ENCODE data around the gene PBX1.

PBX1 gene

GRCh38 chr1:164748253-164748899 is 189.4 kb downstream of the PBX1 start:
- Histone ChIP-seq H3K79me2 (ENCODE audit: control insufficient read depth, low read length) (no peaks in the 10 kb centered on the region), H3K27ac (ENCODE audit: low read depth, low read length) (no peak overlapping the region), H3K36me3 (ENCODE audit: control insufficient read depth, low read length) (no peaks in the 10 kb centered on the region), H3K27me3 (ENCODE audit: control insufficient read depth, low read length) (no peaks in the 10 kb centered on the region), H3K4me3 (ENCODE audit: low read length) (no peak overlapping the region), H3K4me1 (ENCODE audit: control insufficient read depth, low read length) (no peaks in the 10 kb centered on the region), H3K9me3 (ENCODE audit: control insufficient read depth, insufficient read depth, low read length) (no peaks in the 10 kb centered on the region), H3K4me2 (ENCODE audit: low read length) (no peak overlapping the region), H3F3A (ENCODE audit: control insufficient read depth, insufficient read depth) (no peaks in the 10 kb centered on the region), H4K20me1 (ENCODE audit: control insufficient read depth, insufficient read depth, low read depth, low read length) (no peaks in the 10 kb centered on the region), H3K9me2 (replicated peaks; ENCODE audit: control insufficient read depth, low read length) (no peaks in the 10 kb centered on the region)
- TF ChIP-seq EZH2phosphoT487 (IDR thresholded peaks at IDR 0.05; ENCODE audit: borderline replicate concordance, low read length) (no peak), CTCF (IDR thresholded peaks at IDR 0.05; ENCODE audit: low read depth, low read length, poor library complexity, severe bottlenecking) (no peak)

- Histone ChIP-seq H3K9me2 (replicated peaks; ENCODE audit: control insufficient read depth, low read length) (no peaks in the 10 kb centered on the region), H3K79me2 (ENCODE audit: control insufficient read depth, low read length) (no peaks in the 10 kb centered on the region)
These were observed 194.6 kb downstream of the PBX1 start for GRCh38 chr1:164753521-164754077.

GRCh38 chr1:164754088-164754600 is 195.2 kb downstream of the PBX1 start:
- no peaks in the 10 kb centered on the region for H4K20me1 ChIP-seq (ENCODE audit: control insufficient read depth, insufficient read depth, low read depth, low read length)
- H3K79me2 ChIP-seq (ENCODE audit: control insufficient read depth, low read length): no peaks in the 10 kb centered on the region
- H3K9me2 ChIP-seq (replicated peaks; ENCODE audit: control insufficient read depth, low read length): no peaks in the 10 kb centered on the region
- H3K36me3 ChIP-seq (ENCODE audit: control insufficient read depth, low read length): no peaks in the 10 kb centered on the region
- no peaks in the 10 kb centered on the region for H3F3A ChIP-seq (ENCODE audit: control insufficient read depth, insufficient read depth)
- H3K27ac ChIP-seq (ENCODE audit: low read depth, low read length): no peak overlapping the region
- H3K4me3 ChIP-seq (ENCODE audit: low read length): no peak overlapping the region
- no peaks in the 10 kb centered on the region for H3K4me1 ChIP-seq (ENCODE audit: control insufficient read depth, low read length)
- H3K4me2 ChIP-seq (ENCODE audit: low read length): no peak overlapping the region
- no peaks in the 10 kb centered on the region for H3K27me3 ChIP-seq (ENCODE audit: control insufficient read depth, low read length)
- H3K9me3 ChIP-seq (ENCODE audit: control insufficient read depth, insufficient read depth, low read length): no peaks in the 10 kb centered on the region
- no peak for TF ChIP-seq EZH2phosphoT487 (IDR thresholded peaks at IDR 0.05; ENCODE audit: borderline replicate concordance, low read length)
- no peak for TF ChIP-seq CTCF (IDR thresholded peaks at IDR 0.05; ENCODE audit: low read depth, low read length, poor library complexity, severe bottlenecking)

More at GRCh38 chr1:164753521-164754077, 194.6 kb downstream of the PBX1 start:
- Histone ChIP-seq H4K20me1 (ENCODE audit: control insufficient read depth, insufficient read depth, low read depth, low read length) (no peaks in the 10 kb centered on the region), H3K36me3 (ENCODE audit: control insufficient read depth, low read length) (no peaks in the 10 kb centered on the region), H3K27ac (ENCODE audit: low read depth, low read length) (no peak overlapping the region), H3F3A (ENCODE audit: control insufficient read depth, insufficient read depth) (no peaks in the 10 kb centered on the region), H3K9me3 (ENCODE audit: control insufficient read depth, insufficient read depth, low read length) (no peaks in the 10 kb centered on the region), H3K4me3 (ENCODE audit: low read length) (no peak overlapping the region), H3K4me2 (ENCODE audit: low read length) (no peak overlapping the region), H3K4me1 (ENCODE audit: control insufficient read depth, low read length) (no peaks in the 10 kb centered on the region), H3K27me3 (ENCODE audit: control insufficient read depth, low read length) (no peaks in the 10 kb centered on the region)
- TF ChIP-seq CTCF (IDR thresholded peaks at IDR 0.05; ENCODE audit: low read depth, low read length, poor library complexity, severe bottlenecking) (no peak), EZH2phosphoT487 (IDR thresholded peaks at IDR 0.05; ENCODE audit: borderline replicate concordance, low read length) (no peak)

Measured in DOHH2 (cell line).